Ishikawa (cell line): ENCODE measurements around the gene PSD2.

Source experiments
- CEBPB ChIP-seq: IDR thresholded peaks from 2 replicates; pipeline ENCODE4 v1.6.1; 2012
- CREB1 ChIP-seq: IDR thresholded peaks from 2 replicates; pipeline ENCODE4 v1.6.1; 2012; ENCODE audit warnings: low read depth
- EGR1 ChIP-seq: IDR thresholded peaks from 2 replicates; pipeline ENCODE4 v1.6.1; 2012
- EP300 ChIP-seq: IDR thresholded peaks from 2 replicates; pipeline ENCODE4 v1.6.1; 2012; ENCODE audit warnings: borderline replicate concordance
- FOXM1 ChIP-seq: IDR thresholded peaks from 2 replicates; pipeline ENCODE4 v1.6.1; 2012; ENCODE audit warnings: low read depth, borderline replicate concordance
- MAX ChIP-seq: IDR thresholded peaks from 2 replicates; pipeline ENCODE4 v1.6.1; 2012
- NFIC ChIP-seq: IDR thresholded peaks from 2 replicates; pipeline ENCODE4 v1.6.1; 2012
- RAD21 ChIP-seq: IDR thresholded peaks from 2 replicates; pipeline ENCODE4 v1.6.1; 2012; ENCODE audit warnings: low read depth
- REST ChIP-seq: IDR thresholded peaks from 2 replicates; pipeline ENCODE4 v1.6.1; 2012; ENCODE audit warnings: low read depth, mild to moderate bottlenecking
- TAF1 ChIP-seq: IDR thresholded peaks from 2 replicates; pipeline ENCODE4 v1.6.1; 2012; ENCODE audit warnings: low read depth, mild to moderate bottlenecking
- TCF12 ChIP-seq: IDR thresholded peaks from 2 replicates; pipeline ENCODE4 v1.6.1; 2012; ENCODE audit warnings: low read depth
- TEAD4 ChIP-seq: IDR thresholded peaks from 2 replicates; pipeline ENCODE4 v1.6.1; 2012
- USF1 ChIP-seq: IDR thresholded peaks from 2 replicates; pipeline ENCODE4 v1.6.1; 2012
- YY1 ChIP-seq: IDR thresholded peaks from 2 replicates; pipeline ENCODE4 v1.6.1; 2012; ENCODE audit warnings: low read depth
- ZBTB7A ChIP-seq: IDR thresholded peaks from 2 replicates; pipeline ENCODE4 v1.6.1; 2012; ENCODE audit warnings: low read depth

The PSD2 gene

GRCh38 chr5:139850423-139851016, 54.9 kb downstream of the PSD2 start:
- TF ChIP-seq TEAD4: no peak

- TF ChIP-seq EP300 (no peak), YY1 (no peak), FOXM1 (no peak), RAD21 (no peak), EGR1 (no peak), USF1 (no peak)
Measured at GRCh38 chr5:139851558-139851957, 56.0 kb downstream of the PSD2 start.

GRCh38 chr5:139852696-139853095, 57.1 kb downstream of the PSD2 start:
- TF ChIP-seq TEAD4 (no peak), NFIC (no peak), ZBTB7A (no peak), TCF12 (no peak), MAX (no peak), FOXM1 (no peak), YY1 (no peak)

- TF ChIP-seq EGR1 (no peak), ZBTB7A (no peak), REST (no peak)
Measured at GRCh38 chr5:139854029-139854605, 58.5 kb downstream of the PSD2 start.

GRCh38 chr5:139854953-139855352, 59.3 kb downstream of the PSD2 start:
- TF ChIP-seq TCF12: no peak
- TF ChIP-seq MAX: no peak
- TF ChIP-seq CEBPB: no peak
- no peak for TF ChIP-seq USF1
- TF ChIP-seq NFIC: no peak
- no peak for TF ChIP-seq RAD21
- TF ChIP-seq CREB1: no peak
- no peak for TF ChIP-seq TAF1
- no peak for TF ChIP-seq REST
- no peak for TF ChIP-seq YY1
- TF ChIP-seq ZBTB7A: no peak
- no peak for TF ChIP-seq TEAD4
- TF ChIP-seq EGR1: no peak
- no peak for TF ChIP-seq FOXM1

- TF ChIP-seq NFIC: no peak
- TF ChIP-seq EGR1: no peak
- no peak for TF ChIP-seq TAF1
- TF ChIP-seq ZBTB7A: no peak
- TF ChIP-seq TEAD4: no peak
Measured at GRCh38 chr5:139855451-139855850, 59.8 kb downstream of the PSD2 start.

- TF ChIP-seq REST: no peak
- no peak for TF ChIP-seq MAX
- no peak for TF ChIP-seq RAD21
Measured at GRCh38 chr5:139855946-139856540, 60.4 kb downstream of the PSD2 start.
